ENCODE measurements around the gene BPIFB6.

The BPIFB6 gene

GRCh38 chr20:33065785-33066184, 34.3 kb downstream of the BPIFB6 start:
- DNase-seq, result no peak

- no peak for DNase-seq
These were observed 36.4 kb downstream of the BPIFB6 start for GRCh38 chr20:33067806-33068205.

- no peak for DNase-seq
These were observed 36.9 kb downstream of the BPIFB6 start for GRCh38 chr20:33068251-33068939.

GRCh38 chr20:33069673-33070072, 38.2 kb downstream of the BPIFB6 start:
- no peak for DNase-seq

GRCh38 chr20:33070111-33071053, 38.9 kb downstream of the BPIFB6 start:
- DNase-seq, result no peak

- no peak for DNase-seq
These were observed 39.8 kb downstream of the BPIFB6 start for GRCh38 chr20:33071198-33071597.

- no peak for DNase-seq
These were observed 40.9 kb downstream of the BPIFB6 start for GRCh38 chr20:33072362-33072761.

- DNase-seq, result no peak
These were observed 41.4 kb downstream of the BPIFB6 start for GRCh38 chr20:33072813-33073212.

GRCh38 chr20:33074675-33075074, 43.2 kb downstream of the BPIFB6 start:
- DNase-seq, result no peak

- DNase-seq, result no peak
These were observed 43.8 kb downstream of the BPIFB6 start for GRCh38 chr20:33075281-33075680.

GRCh38 chr20:33076662-33077372, 45.4 kb downstream of the BPIFB6 start:
- DNase-seq, result no peak

- DNase-seq, result no peak
These were observed 47.8 kb downstream of the BPIFB6 start, which contains the start of gene BPIFB4 for GRCh38 chr20:33079259-33079658. BPIFB4 (plus strand) TSS chr20:33079643; CDS start chr20:33081527, 1,884 bp downstream.

GRCh38 chr20:33081411-33082154, 50.1 kb downstream of the BPIFB6 start:
- DNase-seq, result no peak

- no peak for DNase-seq
These were observed 51.1 kb downstream of the BPIFB6 start for GRCh38 chr20:33082546-33082945.

- DNase-seq, result no peak
These were observed 52.3 kb downstream of the BPIFB6 start for GRCh38 chr20:33083544-33084340.

GRCh38 chr20:33084722-33085121, 53.3 kb downstream of the BPIFB6 start:
- DNase-seq, result no peak

GRCh38 chr20:33086052-33086722, 54.7 kb downstream of the BPIFB6 start:
- no peak for DNase-seq

- no peak for DNase-seq
These were observed 59.7 kb downstream of the BPIFB6 start for GRCh38 chr20:33091147-33091546.

GRCh38 chr20:33091693-33092092, 60.2 kb downstream of the BPIFB6 start:
- DNase-seq, result no peak

- no peak for DNase-seq
These were observed 60.9 kb downstream of the BPIFB6 start for GRCh38 chr20:33092361-33092760.

- no peak for DNase-seq
These were observed 61.6 kb downstream of the BPIFB6 start for GRCh38 chr20:33093074-33093473.
